NCI-H82 (cell line): ENCODE results near the gene EIF3A.
"Not testable (repeated sequence)": the region's sequence is repeated elsewhere in the genome, so short reads cannot be mapped to it uniquely, and the experiment has no call there.

Experiments
- DNase-seq: peaks from one replicate; lab custom pipeline; 2025; lab: John Stamatoyannopoulos, UW

The EIF3A gene, protein sequence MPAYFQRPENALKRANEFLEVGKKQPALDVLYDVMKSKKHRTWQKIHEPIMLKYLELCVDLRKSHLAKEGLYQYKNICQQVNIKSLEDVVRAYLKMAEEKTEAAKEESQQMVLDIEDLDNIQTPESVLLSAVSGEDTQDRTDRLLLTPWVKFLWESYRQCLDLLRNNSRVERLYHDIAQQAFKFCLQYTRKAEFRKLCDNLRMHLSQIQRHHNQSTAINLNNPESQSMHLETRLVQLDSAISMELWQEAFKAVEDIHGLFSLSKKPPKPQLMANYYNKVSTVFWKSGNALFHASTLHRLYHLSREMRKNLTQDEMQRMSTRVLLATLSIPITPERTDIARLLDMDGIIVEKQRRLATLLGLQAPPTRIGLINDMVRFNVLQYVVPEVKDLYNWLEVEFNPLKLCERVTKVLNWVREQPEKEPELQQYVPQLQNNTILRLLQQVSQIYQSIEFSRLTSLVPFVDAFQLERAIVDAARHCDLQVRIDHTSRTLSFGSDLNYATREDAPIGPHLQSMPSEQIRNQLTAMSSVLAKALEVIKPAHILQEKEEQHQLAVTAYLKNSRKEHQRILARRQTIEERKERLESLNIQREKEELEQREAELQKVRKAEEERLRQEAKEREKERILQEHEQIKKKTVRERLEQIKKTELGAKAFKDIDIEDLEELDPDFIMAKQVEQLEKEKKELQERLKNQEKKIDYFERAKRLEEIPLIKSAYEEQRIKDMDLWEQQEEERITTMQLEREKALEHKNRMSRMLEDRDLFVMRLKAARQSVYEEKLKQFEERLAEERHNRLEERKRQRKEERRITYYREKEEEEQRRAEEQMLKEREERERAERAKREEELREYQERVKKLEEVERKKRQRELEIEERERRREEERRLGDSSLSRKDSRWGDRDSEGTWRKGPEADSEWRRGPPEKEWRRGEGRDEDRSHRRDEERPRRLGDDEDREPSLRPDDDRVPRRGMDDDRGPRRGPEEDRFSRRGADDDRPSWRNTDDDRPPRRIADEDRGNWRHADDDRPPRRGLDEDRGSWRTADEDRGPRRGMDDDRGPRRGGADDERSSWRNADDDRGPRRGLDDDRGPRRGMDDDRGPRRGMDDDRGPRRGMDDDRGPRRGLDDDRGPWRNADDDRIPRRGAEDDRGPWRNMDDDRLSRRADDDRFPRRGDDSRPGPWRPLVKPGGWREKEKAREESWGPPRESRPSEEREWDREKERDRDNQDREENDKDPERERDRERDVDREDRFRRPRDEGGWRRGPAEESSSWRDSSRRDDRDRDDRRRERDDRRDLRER (N-terminal part only)

DNA sequence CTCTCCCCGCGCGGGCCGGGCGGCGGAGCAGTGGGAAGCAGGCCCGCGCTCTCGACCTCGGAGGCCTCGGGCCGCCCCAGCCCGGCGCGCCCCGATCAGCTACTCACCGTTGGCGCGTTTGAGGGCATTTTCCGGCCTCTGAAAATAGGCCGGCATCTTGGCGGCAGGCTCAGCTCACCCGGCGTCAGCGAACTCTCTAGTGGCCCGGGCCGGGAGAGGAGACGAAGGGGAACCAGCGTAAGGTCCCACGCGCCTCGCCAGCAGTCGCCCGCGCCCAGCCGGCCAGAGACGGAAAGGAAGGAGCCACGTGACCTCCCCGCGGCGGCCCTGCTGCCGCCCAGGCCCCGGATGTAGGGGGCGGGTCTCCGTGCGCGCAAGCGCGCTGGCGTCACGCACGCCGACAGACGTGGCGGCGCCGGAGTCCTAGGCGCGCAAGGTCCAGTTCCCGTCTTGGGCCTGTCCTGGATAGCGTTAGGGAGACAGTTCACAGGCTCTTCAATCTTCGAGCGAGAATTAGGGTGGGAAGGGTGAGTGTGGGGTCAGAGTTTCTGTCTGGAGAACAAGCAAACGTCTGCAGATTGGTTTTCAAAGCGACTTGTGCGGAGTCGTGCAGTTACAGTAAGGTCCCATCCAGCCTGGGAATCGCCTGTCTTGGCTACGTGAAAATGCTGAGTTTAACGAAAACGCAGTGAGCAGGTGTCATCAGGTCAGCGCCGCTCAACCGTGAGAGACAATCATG is at the start of gene EIF3A:
Gene EIF3A, minus strand, starts transcription at position 297 of the 739 bp plus-strand sequence. Its CDS starts 141 bp downstream, at position 156.
- peak; percentile 88 for DNase-seq

DNA sequence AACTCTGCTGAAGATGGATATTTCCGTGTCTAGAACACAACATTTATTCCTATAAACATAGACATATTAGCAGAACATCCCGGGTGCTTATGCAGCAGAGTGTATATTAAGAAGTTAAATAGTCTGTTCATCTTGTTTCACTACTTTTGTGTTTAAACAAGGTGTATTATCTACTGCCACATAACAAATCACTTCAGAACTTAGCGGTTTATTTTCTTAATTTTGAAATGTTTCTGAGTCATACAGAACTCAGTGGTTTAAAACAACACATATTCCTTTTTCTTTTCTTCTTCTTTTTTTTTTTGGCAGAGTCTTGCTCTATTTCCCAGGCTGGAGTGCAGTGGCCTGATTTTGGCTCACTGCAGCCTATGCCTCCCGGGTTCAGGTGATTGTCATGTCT is 49.1 kb upstream of the EIF3A start:
- no peak for DNase-seq

DNA sequence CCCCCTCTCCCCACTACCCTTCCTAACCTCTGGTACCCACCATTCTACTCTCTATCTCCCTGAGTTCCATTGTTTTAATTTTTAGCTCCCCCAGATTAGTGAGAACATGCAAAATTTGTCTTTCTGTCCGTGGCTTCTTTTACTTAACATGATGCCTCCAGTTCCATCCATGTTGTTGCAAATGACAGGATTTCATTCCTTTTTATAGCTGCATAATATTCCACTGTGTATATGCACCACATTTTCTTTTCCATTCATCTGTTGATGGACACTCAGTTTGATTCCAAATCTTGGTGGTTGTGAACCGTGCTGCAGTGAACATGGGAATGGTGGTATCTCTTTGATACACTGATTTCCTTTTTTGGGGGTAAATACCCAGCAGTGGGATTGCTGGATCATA is 45.3 kb upstream of the EIF3A start:
- no peak for DNase-seq

DNA sequence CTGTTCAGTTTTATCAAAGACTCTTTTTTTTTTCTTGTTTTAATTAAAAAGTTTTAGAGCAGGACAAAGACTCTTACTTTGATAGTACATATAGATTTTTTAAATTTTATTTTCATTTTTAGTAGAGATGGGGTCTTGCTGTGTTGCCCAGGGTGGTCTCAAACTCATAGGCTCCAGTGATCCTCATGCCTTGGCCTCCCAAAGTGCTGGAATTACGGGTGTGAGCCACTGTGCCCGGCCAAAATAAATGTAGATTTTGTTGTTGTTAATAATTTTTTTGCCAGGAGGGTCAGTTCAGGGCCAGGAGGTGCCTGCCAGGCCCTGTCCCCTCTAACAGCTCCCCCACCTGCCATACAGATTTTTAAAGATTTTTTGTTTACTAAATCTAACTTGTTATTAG is 40.3 kb upstream of the EIF3A start:
- DNase-seq: no peak

DNA sequence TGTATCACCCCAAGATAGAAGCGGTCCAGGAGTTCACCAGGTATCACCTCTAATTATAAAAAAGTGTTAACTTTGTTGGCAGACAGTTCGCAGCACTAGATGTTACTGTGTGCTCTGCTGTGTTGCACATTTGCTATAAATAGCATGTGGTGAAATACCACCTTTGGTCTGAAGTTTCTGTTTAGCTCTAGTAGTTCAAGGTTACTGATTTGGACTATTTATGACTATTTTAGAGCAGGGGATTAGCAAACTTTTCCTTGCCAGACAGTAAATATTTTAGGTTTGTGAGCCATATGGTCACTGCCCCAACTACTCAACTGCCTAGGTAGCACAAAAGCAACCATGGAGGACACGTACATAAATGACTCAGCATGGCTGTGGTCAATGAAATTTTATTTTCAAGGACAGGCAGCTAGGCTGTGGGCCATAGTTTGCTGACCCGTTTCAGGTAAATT is 39.8 kb upstream of the EIF3A start:
- no peak for DNase-seq

DNA sequence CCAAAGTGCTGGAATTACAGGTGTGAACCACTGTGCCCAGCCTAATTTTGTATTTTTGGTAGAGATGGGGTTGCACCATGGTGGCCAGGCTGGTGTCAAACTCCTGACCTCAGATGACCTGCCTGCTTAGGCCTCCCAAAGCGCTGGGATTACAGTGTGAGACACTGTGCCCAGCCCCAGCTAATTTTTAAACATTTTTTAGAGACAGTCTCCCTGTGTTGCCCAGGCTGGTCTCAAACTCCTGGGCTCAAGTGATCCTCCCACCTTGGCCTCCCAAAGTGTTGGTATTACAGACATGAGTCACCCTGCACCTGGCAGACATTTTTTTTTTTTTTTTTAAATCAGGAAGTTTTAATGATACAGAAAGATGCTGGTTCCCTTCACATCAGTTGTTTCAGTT is 38.8 kb upstream of the EIF3A start:
- DNase-seq: no peak

DNA sequence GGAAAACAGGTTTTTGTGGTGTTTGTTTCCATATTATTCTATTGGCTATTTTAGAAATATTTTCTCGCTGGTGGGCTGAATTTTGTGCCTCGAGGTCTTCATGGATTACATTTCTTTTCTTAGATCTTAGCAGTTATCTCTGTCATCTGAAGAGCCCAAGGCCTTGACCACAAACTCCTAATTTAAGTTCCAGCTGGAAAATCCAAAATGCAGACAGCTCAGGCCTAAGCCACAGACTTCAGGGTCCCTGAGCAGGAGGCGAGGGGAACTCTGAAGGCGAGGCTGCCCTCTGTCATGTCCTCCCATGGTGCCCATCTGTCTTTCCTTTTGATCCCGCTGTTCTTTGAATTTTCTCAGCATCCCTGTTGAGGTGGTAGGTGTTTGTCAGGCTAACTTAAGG is 37.6 kb upstream of the EIF3A start:
- peak; percentile 43 for DNase-seq

DNA sequence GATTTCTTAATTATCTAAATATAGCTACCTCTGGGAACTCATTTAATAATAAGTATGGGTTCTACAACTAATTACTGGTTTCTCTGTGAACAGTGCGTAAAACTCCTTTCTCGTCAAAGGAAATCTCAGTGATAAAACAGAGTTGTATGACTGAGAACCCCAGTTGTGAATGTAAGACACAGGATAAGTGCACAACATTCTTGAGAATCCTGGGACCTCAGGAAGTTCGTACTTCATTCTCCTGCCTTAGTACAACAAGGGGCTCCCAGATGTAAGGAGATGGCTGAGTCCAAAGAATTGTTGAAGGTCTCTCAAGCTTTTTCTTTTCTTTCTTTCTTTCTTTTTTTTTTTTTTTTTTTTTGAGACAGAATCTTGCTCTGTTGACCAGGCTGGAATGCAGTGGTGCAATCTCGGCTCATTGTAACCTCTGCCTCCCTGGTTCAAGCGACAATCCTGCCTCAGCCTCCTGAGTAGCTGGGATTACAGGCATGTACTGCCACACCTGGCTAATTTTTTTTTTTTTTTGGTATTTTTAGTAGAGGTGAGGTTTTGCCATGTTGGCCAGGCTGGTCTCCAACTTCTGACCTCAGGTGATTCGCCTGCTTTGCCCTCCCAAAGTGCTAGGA is 35.8 kb upstream of the EIF3A start:
- no peak for DNase-seq

DNA sequence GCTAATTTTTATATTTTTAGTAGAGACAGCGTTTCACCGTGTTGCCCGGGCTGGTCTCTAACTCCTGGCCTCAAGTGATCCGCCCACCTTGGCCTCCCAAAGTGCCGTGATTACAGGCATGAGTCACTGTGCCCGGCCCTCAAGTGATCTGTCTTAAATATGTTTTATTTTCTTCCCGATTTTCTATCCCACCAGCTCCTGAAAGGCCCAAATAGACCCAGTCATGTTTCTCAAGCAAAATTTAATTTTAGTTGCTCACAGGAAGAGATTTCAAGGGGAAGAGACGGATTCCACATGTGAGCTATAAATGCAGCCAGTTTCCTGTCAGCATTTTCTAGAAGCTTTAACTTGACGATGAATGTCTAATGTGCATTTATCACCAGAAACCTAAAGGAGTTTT is 35.3 kb upstream of the EIF3A start:
- DNase-seq: no peak

DNA sequence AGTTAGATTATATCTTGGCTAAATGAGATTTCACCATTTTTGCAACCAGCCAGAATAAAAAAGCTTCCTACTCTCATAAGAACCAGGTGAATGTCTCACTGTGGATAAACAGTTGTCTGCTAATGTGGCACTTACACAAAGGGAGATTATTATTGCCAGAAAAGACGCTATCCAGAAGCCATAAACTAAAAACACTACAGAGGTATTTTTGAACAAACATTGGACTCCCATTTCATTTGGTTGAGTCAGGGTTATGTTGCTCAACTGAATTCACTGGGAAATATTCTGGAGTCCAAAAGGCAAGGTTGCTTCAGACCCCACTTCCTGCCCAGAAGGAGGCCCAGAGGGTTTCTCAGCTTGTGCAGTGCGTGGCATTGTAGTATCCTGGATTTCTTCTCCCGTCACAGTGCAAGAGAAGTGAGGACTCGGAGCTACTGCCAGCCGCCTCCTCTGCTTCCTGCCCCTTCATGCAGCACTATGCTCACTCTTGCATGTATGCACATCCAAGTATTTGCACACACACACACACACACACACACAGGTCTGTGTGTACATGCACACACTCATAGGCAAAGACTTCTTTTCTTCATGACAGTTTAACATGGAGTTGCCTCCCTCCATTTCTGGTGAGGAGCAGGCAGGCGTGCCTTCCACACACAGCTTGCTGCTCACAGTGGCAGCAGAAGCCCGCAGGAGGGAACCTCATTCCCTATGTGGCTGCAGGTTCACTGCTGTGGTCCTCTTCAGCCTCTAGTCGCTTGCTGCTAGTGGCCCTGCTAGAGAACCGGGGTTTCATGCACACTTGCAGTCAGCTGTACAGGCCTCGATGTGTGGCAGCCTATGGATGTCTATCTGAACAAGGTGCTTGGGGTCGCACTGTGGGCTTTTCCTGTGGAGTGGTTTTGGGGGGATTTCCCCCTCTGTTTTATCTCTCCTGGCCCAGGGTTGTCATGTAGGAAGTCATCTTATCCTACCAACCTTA is 33.4 kb upstream of the EIF3A start:
- DNase-seq: no peak

DNA sequence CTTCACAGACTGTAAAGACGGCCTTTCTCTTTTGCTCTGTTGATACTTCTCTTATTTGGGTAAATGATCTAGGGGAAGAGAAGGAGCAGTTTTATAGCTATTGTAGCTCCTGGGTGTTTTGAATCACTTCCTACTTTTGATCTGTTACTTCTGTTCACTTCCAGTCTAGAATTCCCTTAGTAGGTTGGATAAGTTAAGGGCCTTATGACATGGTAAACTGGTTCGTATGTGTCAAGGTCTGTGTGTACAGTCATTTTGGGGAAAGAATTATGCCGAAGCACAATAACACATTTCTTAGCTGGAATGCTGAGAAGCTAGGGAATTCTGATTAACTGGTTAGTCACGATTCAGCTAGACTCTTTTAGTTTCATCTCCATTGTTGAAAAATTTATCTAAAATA is 31.4 kb upstream of the EIF3A start:
- no peak for DNase-seq

DNA sequence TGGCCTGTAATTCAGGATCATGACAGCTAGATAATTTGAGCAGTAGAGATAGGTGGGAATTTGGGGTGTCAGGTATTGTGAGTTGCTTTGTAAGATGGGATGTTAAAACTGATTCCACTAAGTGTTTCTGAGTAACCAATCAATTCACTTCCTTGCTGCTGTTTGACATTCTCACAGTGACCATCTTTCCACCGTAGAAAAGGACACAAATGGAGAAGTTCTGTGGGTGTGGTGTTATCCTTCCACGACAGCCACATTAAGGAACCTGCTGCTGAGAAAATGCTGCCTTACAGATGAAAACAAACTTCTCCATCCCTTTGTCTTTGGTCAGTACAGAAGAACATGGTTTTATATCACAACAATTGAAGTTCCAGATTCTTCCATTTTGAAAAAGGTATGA is 27.2 kb upstream of the EIF3A start:
- not testable (repeated sequence) for DNase-seq

DNA sequence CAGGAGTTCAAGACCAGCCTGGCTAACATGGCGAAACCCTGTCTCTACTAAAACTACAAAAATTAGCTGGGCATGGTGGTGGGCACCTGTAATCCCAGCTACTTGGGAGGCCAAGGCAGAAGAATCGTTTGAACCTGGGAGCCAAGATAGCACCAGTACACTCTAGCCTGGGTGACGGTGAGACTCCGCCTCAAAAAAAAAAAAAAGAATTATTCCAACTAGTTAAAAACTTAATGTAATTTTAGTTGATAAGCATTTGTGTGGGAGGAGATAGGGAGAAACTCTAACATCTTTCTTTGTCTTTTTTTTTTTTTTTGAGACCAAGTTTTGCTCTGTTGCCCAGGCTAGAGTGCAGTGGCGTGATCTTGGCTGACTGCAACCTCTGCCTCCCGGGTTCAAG is 26.5 kb upstream of the EIF3A start:
- DNase-seq: not testable (repeated sequence)

DNA sequence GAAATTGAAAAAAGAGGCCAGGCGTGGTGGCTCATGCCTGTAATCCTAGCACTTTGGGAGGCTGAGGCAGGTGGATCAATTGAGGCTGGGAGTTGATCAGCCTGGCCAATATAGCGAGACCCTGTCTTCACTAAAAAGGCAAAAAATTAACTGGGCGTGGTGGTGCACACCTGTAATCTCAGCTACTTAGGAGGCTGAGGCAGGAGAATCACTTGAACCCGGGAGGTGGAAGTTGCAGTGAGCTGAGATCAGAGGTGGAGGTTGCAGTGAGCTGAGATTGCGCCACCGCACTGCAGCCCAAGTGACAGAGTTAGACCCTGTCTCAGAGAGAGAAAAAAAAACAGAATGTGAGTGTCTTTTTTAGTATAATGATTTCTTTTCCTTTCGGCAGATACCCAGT is 25.3 kb upstream of the EIF3A start:
- DNase-seq: not testable (repeated sequence)

DNA sequence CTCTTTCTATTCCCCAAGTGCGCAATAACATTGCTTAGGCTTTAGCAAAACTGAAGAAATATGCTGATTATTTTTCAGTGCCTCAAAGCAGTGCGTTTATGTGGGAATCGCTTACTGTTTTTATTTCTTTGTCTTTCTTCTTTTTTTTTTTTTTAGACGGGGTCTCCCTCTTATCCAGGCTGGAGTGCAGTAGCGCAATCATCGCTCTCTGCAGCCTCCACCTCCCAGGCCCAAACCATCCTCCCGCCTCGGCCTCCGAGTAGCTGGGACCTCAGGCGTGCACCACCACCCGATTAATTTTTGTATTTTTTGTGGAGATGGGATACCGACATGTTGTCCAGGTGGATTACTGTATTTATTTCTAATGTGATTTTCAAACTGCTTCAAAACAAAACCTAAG is 24.5 kb upstream of the EIF3A start:
- no peak for DNase-seq

DNA sequence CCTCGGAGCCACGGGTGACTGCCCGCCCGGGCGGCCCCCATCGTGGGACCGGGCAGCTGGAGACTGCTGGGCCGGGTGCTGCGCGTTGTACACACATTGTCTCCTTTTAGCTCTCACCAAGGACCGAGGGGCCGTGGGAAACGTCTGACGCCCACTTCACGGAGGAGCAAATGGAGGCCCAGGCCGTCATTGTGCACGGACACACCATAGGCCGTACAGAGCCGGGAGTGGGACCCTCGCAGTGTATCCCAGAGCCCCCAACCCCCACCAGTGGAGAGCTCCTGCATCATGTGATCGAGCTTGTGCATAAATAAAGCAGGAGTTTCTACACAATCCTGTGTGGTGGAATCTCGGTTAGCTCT is 24.0 kb upstream of the EIF3A start:
- DNase-seq: peak; percentile 47

DNA sequence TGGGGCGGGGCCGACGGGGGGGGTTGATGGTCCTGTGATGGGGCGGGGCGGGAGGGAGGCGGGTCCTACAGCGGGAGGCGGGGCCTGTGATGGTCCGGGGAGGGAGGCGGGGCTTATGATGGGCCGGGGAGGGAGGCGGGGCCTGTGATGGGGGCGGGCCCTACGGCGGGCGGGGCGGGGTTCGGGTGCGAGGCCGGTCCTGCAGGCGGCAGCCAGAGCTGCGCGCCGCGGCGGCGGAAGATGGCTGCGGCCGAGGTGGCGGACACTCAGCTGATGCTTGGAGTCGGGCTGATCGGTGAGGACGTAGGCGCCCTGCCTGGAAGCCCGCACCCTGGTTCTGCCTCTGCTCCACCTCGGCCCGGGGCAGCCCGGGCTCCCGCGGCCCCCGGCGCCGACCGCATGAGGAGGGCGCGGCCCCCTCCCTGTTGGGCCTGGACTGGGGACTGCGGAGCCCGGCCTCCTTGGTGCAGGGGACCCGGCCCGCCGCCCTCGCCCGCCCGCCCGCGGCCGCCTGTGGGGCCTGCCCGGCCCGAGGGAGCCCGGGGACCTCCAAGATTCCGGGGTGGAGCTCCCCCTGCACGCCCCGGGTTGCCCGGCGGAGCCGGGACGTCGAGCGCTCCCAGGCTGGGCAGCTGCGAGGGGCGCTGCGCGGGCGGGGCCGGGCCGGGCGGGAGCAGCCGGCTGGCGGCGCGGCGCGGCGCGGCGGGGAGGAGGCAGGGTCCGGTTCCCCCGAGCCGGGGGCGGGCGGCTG is 23.5 kb upstream of the EIF3A start, which contains the start of gene DENND10:
Gene DENND10, plus strand, starts transcription at position 211 of the 751 bp plus-strand sequence. Its CDS starts 30 bp downstream, at position 241.
- DNase-seq: peak; percentile 84

DNA sequence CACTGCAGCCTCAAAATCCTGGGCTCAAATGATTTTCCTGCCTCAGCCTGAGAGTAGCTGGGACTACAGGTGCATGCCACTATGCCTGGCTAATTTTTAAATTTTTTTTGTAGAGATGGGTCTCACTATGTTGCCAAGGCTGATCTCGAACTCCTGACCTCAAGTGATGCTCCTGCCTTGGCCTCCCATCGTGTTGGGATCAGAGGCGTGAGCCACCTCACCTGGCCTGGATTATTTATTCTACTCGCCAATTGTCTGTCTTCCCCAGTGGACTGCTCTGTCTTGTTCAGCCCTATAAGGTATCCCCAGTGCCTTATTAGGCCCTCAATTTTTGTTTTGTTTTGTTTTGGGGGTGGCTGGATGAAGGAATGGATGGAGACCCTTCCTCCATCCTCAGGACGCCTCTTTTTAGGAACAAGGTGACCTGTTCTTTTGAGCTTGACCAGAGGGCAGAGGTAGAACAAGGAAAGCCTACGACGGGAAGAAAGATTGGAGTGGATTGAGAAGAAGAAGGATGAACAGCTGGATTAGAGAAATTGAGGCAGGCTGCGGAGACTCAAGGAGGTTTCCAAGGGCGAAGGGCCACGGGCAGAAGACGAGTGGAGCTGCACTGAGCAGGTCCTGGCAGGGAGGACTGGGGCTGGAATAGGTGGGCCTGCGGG is 22.8 kb upstream of the EIF3A start:
- DNase-seq: no peak
